OCI-LY7 (cell line): ENCODE results near the gene ALDH3A1.

ENCODE experiments used
- EZH2phosphoT487 ChIP-seq: fragments of 200-600 bp; sonication (generic); IDR thresholded peaks from 2 replicates; pipeline ENCODE4 v1.6.1; 2018; ENCODE audit warnings: low read depth, borderline replicate concordance, mild to moderate bottlenecking, mixed run types, antibody characterized with exemption, low read length, moderate library complexity, mixed read lengths
- TF ChIP-seq, protein P1 (sequence below): fragments of 200-600 bp; sonication (generic); conservative IDR thresholded peaks from 2 replicates; pipeline ENCODE4 v1.5.1; 2014; ENCODE audit warnings: mild to moderate bottlenecking, antibody characterized with exemption, low read length, moderate library complexity, mixed read lengths

DNA sequence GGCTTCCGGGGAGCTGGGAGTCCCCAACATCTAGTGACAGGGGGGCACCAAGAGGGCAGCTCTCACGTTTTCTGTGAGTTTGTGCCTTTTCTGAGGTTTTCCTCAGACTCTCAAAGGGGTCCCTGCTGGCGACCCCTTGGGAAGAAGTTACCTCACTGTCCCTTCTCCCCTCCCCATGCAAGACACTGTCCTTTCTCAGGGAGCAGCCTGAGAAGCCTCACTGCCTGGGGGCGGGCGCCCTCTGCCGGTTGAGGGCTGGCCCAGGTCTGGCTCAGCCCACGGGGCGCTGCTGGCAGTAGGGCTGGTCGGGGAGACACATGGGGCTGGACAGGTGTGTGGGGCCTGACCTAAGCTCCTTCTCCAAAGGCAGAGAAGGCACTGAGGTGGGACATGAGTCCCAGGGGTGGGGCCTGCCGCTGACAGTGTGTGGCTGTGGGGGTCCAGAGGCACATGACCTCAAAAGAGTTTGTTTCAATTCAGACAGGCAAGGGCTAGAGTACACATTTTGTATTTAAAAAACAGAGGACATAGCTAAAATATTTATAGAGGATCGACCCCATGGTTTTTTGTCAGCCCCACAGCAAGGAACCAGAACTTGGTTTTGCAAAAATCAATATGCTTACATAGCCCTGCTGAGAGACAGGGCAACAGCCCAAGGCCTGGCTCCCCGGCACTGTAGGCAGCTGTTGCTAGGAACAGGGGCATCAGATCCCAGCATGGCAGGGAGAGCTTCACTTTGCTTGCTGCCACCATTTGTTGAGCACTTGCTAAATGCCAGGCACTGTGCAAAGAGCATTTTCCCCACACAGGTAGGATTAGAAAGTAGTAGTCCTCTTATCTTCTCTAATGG, 18.5 kb upstream of the ALDH3A1 start:
- TF ChIP-seq, protein P1, sequence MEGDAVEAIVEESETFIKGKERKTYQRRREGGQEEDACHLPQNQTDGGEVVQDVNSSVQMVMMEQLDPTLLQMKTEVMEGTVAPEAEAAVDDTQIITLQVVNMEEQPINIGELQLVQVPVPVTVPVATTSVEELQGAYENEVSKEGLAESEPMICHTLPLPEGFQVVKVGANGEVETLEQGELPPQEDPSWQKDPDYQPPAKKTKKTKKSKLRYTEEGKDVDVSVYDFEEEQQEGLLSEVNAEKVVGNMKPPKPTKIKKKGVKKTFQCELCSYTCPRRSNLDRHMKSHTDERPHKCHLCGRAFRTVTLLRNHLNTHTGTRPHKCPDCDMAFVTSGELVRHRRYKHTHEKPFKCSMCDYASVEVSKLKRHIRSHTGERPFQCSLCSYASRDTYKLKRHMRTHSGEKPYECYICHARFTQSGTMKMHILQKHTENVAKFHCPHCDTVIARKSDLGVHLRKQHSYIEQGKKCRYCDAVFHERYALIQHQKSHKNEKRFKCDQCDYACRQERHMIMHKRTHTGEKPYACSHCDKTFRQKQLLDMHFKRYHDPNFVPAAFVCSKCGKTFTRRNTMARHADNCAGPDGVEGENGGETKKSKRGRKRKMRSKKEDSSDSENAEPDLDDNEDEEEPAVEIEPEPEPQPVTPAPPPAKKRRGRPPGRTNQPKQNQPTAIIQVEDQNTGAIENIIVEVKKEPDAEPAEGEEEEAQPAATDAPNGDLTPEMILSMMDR: peak; percentile 97
- TF ChIP-seq EZH2phosphoT487: no peak
